PC-3 (cell line): ENCODE data around the gene PADI2.

Source experiments
- EZH2 ChIP-seq: fragments of 300-600 bp; sonication (generic); IDR thresholded peaks from one replicate; pipeline ENCODE4 v1.6.1; 2017; ENCODE audit warnings: antibody characterized with exemption, mild to moderate bottlenecking, low read length; ENCODE audit not compliant: unreplicated experiment
- TF ChIP-seq, protein P1 (sequence below): fragments of 300-600 bp; sonication (generic); conservative IDR thresholded peaks from 2 replicates; pipeline ENCODE4 v1.5.1; 2017; ENCODE audit warnings: antibody characterized with exemption, low read depth, mild to moderate bottlenecking, low read length

DNA sequence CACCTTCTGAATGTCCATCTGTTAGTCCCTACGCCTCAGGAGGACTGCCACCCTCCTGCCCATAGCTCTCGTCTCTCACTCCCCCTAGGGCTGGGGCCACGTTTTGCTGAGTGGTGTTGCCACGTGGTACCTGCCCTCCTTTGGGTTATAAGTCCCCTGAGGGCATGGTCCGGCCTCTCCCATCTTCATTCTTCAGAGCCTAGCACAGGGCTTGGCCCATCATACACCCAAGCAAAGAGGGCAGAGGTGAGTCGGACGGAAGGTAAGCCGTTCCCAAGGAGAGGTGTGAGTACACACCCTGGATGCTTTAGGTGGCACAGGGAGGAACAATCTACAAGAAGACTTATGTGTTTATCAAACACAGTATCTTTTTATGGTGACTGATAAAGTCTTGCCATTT, 10.9 kb downstream of the PADI2 start:
- TF ChIP-seq, protein P1, sequence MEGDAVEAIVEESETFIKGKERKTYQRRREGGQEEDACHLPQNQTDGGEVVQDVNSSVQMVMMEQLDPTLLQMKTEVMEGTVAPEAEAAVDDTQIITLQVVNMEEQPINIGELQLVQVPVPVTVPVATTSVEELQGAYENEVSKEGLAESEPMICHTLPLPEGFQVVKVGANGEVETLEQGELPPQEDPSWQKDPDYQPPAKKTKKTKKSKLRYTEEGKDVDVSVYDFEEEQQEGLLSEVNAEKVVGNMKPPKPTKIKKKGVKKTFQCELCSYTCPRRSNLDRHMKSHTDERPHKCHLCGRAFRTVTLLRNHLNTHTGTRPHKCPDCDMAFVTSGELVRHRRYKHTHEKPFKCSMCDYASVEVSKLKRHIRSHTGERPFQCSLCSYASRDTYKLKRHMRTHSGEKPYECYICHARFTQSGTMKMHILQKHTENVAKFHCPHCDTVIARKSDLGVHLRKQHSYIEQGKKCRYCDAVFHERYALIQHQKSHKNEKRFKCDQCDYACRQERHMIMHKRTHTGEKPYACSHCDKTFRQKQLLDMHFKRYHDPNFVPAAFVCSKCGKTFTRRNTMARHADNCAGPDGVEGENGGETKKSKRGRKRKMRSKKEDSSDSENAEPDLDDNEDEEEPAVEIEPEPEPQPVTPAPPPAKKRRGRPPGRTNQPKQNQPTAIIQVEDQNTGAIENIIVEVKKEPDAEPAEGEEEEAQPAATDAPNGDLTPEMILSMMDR, result no peak
- no peak for TF ChIP-seq EZH2
